Measurements from ENCODE around the gene P2RY8. TPM values are rescaled to one million over a fixed set of nuclear protein-coding genes. Genes with fewer than 3 reads are reported as not detected.
"Not testable (repeated sequence)": the region's sequence is repeated elsewhere in the genome, so short reads cannot be mapped to it uniquely, and the experiment has no call there.

Gene P2RY8
- total RNA-seq, 2 donors from 2014 or later: 4.0 to 4.2 TPM

- ATAC-seq (ENCODE audit: insufficient number of reproducible peaks, low FRiP score, low read depth) (no peak), DNase-seq (ENCODE audit: low spot score) (no peak)
- no peak for TF ChIP-seq CTCF (IDR thresholded peaks at IDR 0.05)
- Histone ChIP-seq H3K9me3 (no peaks in the 10 kb centered on the region), H3K27ac (no peak overlapping the region), H3K36me3 (no peaks in the 10 kb centered on the region), H3K27me3 (replicated peaks; ENCODE audit: insufficient read depth) (no peaks in the 10 kb centered on the region), H3K4me1 (ENCODE audit: control insufficient read depth in 1 of 2, low read depth in 2 of 2) (peaks cover 8 to 22% of the 10 kb centered on the region in 2 donors), H3K4me3 (peak overlapping the region; percentile 91)
Measured at GRCh38 chrX:1451251-1451660, 85.7 kb downstream of the P2RY8 start.

DNA sequence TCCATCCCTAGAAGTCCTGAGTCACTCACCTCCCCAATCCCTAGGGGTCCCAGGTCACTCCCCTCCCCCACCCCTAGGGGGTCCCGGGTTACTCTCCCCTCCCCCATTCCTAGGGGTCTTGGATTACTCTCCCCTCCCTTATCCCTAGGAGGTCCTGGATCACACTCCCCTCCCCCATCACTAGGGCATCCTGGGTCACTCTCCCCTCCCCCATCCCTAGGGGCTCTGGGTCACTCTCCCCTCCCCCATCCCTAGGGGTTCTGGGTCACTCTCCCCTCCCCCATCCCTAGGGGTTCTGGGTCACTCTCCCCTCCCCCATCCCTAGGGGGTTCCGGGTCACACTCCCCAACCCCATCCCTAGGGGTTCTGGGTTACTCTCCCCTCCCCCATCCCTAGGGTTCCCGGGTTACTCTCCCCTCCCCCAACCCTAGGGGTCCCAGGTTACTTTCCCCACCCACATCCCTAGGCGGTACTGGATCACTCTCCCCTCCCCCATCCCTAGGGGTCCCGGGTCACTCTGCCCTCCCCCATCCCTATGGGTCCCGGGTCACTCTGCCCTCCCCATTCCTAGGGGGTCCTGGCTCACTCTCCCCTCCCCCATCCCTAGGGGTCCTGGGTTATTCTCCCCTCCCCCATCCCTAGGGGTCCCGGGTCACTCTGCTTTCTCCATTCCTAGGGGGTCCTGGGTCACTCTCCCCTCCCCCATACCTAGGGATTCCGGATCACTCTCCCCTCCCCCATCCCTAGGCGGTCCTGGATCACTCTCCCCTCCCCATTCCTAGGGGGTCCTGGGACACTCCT lies 86.4 kb downstream of the P2RY8 start:
- no peak overlapping the region for H3K27ac ChIP-seq
- no peak for TF ChIP-seq CTCF (IDR thresholded peaks at IDR 0.05)
- no peaks in the 10 kb centered on the region for H3K36me3 ChIP-seq
- H3K9me3 ChIP-seq: no peaks in the 10 kb centered on the region
- H3K4me3 ChIP-seq: no peak overlapping the region
- H3K27me3 ChIP-seq (replicated peaks; ENCODE audit: insufficient read depth): no peaks in the 10 kb centered on the region
- ATAC-seq (ENCODE audit: insufficient number of reproducible peaks, low FRiP score, low read depth) (no peak), DNase-seq (ENCODE audit: low spot score) (no peak)
- H3K4me1 ChIP-seq (ENCODE audit: control insufficient read depth in 1 of 2, low read depth in 2 of 2): peaks cover 8 to 22% of the 10 kb centered on the region in 2 donors

DNA sequence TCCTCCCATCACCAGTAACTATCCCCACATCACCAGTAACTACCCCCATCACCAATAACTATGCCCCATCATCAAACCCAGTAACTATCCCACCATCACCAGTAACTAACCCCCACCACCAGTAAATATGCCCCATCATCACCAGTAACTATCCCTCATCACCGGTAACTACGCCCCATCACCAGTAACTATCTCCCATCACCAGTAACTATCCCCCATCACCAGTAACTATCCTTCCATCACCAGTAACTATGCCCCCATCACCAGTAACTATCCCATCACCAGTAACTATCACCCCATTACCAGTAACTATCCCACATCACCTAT lies 87.2 kb downstream of the P2RY8 start:
- H3K27ac ChIP-seq: no peak overlapping the region
- H3K4me1 ChIP-seq (ENCODE audit: control insufficient read depth in 1 of 2, low read depth in 2 of 2): peaks cover 8 to 22% of the 10 kb centered on the region in 2 donors
- TF ChIP-seq CTCF (IDR thresholded peaks at IDR 0.05): no peak
- no peaks in the 10 kb centered on the region for H3K36me3 ChIP-seq
- no peaks in the 10 kb centered on the region for H3K27me3 ChIP-seq (replicated peaks; ENCODE audit: insufficient read depth)
- H3K4me3 ChIP-seq: no peak overlapping the region
- DNase-seq (ENCODE audit: low spot score) (no peak), ATAC-seq (ENCODE audit: insufficient number of reproducible peaks, low FRiP score, low read depth) (no peak)
- no peaks in the 10 kb centered on the region for H3K9me3 ChIP-seq

DNA sequence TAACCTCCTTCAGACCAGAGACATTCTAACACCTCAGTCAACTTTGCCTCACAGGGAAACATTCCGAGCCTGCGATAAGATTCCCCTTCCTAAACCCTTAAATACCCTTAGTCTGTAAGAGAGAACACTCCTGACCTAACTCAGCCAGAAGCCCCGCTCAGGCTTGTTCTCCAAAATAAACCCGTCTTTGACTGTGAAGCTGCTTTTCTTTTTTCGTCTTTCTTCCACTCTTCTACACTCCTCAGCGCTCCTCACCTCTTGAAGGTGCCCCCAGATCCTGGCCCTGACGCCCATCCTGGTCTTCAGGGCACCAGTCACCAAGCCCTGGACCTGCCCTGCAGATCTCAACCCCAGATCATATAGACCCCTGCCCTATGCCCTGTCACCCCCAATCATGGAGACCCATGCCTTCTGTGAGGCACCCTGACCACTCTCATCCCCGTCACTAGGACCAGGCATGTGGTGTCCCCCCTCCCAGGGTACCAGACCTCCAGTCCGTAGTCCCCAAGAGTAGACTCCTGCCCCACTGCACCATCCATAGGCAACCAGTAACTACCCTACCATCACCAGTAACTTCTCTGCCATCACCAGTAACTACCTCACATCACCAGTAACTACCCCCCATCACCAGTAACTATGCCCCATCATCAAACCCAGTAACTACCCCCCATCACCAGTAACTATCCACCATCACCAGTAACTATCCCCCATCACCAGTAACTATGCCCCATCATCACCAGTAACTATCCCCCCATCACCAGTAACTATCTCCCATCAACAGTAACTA lies 87.8 kb downstream of the P2RY8 start:
- Histone ChIP-seq H3K4me3 (no peak overlapping the region), H3K4me1 (ENCODE audit: control insufficient read depth in 1 of 2, low read depth in 2 of 2) (peaks cover 8 to 22% of the 10 kb centered on the region in 2 donors), H3K36me3 (no peaks in the 10 kb centered on the region), H3K9me3 (no peaks in the 10 kb centered on the region), H3K27ac (no peak overlapping the region), H3K27me3 (replicated peaks; ENCODE audit: insufficient read depth) (no peaks in the 10 kb centered on the region)
- ATAC-seq (ENCODE audit: insufficient number of reproducible peaks, low FRiP score, low read depth) (no peak), DNase-seq (ENCODE audit: low spot score) (no peak)
- no peak for TF ChIP-seq CTCF (IDR thresholded peaks at IDR 0.05)

- DNase-seq (ENCODE audit: low spot score); H3K36me3 ChIP-seq; H3K27me3 ChIP-seq (replicated peaks; ENCODE audit: insufficient read depth); ATAC-seq (ENCODE audit: insufficient number of reproducible peaks, low FRiP score, low read depth); H3K9me3 ChIP-seq; H3K27ac ChIP-seq; H3K4me3 ChIP-seq: not testable (repeated sequence)
- peaks cover 8 to 22% of the 10 kb centered on the region in 2 donors for H3K4me1 ChIP-seq (ENCODE audit: control insufficient read depth in 1 of 2, low read depth in 2 of 2)
Measured at GRCh38 chrX:1448573-1449001, 88.4 kb downstream of the P2RY8 start.

GRCh38 chrX:1447969-1448572 lies 88.9 kb downstream of the P2RY8 start:
- DNase-seq (ENCODE audit: low spot score); ATAC-seq (ENCODE audit: insufficient number of reproducible peaks, low FRiP score, low read depth); H3K4me3 ChIP-seq; H3K36me3 ChIP-seq; H3K27me3 ChIP-seq (replicated peaks; ENCODE audit: insufficient read depth); H3K9me3 ChIP-seq; H3K27ac ChIP-seq: not testable (repeated sequence)
- H3K4me1 ChIP-seq (ENCODE audit: control insufficient read depth in 1 of 2, low read depth in 2 of 2): peaks cover 8 to 22% of the 10 kb centered on the region in 2 donors

DNA sequence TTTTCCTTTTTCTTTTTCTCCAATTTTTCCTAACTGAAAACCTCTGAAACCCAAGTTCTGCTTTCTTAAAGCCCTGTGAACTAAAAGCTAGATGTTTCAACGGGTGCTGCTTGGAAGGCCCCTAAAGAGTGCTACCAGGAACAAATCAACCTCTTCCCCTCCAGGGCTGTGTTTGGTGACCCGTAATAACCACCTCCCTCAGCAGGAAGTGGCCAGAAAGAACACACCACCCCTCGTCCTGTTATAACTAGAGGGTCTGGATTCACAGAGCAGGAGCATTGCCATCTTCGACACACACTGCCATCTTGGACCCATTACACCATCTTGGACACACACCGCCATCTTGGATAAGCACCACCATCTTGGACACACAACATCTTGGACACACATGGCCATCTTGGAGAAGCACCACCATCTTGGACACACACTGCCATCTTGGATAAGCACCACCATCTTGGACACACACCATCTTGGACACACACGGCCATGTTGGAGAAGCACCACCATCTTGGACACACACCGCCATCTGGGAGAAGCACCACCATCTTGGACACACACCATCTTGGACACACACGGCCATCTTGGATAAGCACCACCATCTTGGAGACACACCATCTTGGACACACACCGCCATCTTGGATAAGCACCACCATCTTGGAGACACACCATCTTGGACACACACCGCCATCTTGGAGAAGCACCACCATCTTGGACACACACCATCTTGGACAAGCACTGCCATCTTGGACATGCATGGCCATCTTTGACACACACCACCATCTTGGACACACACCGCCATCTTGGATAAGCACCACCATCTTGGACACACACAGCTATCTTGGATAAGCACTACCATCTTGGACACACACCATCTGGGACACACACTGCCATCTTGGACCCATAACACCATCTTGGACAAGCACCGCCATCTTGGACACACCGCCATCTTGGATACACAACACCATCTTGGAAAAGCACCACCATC lies 89.7 kb downstream of the P2RY8 start:
- ATAC-seq (ENCODE audit: insufficient number of reproducible peaks, low FRiP score, low read depth); H3K36me3 ChIP-seq; DNase-seq (ENCODE audit: low spot score); H3K27me3 ChIP-seq (replicated peaks; ENCODE audit: insufficient read depth); H3K4me3 ChIP-seq; H3K27ac ChIP-seq; H3K9me3 ChIP-seq: not testable (repeated sequence)
- peaks cover 8 to 22% of the 10 kb centered on the region in 2 donors for H3K4me1 ChIP-seq (ENCODE audit: control insufficient read depth in 1 of 2, low read depth in 2 of 2)

Measured in thoracic aorta (tissue), 2 donors.